HG03521 (cell line): Measurements from ENCODE around the gene ASAH2B.
A peak's percentile ranks its signal among the peaks of the same experiment; 100 is the strongest.
"Not testable (repeated sequence)": the region's sequence is repeated elsewhere in the genome, so short reads cannot be mapped to it uniquely, and the experiment has no call there.

Experiments
- ATAC-seq: cut with Tn5 transposase; IDR thresholded peaks from one replicate; pipeline ENCODE4 v1.9.1; 2021; ENCODE audit warnings: mild to moderate bottlenecking, moderate library complexity; ENCODE audit not compliant: unreplicated experiment

The ASAH2B gene

GRCh38 chr10:50739618-50740292, at the start of gene ASAH2B:
Gene ASAH2B, plus strand, starts transcription at chr10:50739936. Its CDS starts 5,195 bp downstream, at chr10:50745131.
- peak; percentile 68 for ATAC-seq

- ATAC-seq, result not testable (repeated sequence)
These were observed 41.9 kb upstream of the ASAH2B start for GRCh38 chr10:50697819-50698218.

- not testable (repeated sequence) for ATAC-seq
These were observed 37.8 kb upstream of the ASAH2B start for GRCh38 chr10:50701947-50702346.

GRCh38 chr10:50702997-50703396, 36.7 kb upstream of the ASAH2B start:
- not testable (repeated sequence) for ATAC-seq

GRCh38 chr10:50704436-50705079, 35.2 kb upstream of the ASAH2B start:
- ATAC-seq, result not testable (repeated sequence)

- not testable (repeated sequence) for ATAC-seq
These were observed 33.7 kb upstream of the ASAH2B start for GRCh38 chr10:50706006-50706405.

- not testable (repeated sequence) for ATAC-seq
These were observed 29.5 kb upstream of the ASAH2B start for GRCh38 chr10:50710241-50710640.

GRCh38 chr10:50723812-50724211, 15.9 kb upstream of the ASAH2B start:
- ATAC-seq, result peak; percentile 66

GRCh38 chr10:50728112-50728511, 11.6 kb upstream of the ASAH2B start:
- not testable (repeated sequence) for ATAC-seq

GRCh38 chr10:50738987-50739617, 634 bp upstream of the ASAH2B start:
- not testable (repeated sequence) for ATAC-seq

- ATAC-seq, result peak; percentile 27
These were observed 535 bp downstream of the ASAH2B start for GRCh38 chr10:50740293-50740648.

- not testable (repeated sequence) for ATAC-seq
These were observed 3.1 kb downstream of the ASAH2B start for GRCh38 chr10:50742820-50743219.

- not testable (repeated sequence) for ATAC-seq
These were observed 27.2 kb downstream of the ASAH2B start for GRCh38 chr10:50766774-50767513.

- ATAC-seq, result not testable (repeated sequence)
These were observed 32.3 kb downstream of the ASAH2B start for GRCh38 chr10:50772042-50772441.

GRCh38 chr10:50774868-50775267, 35.1 kb downstream of the ASAH2B start:
- ATAC-seq, result not testable (repeated sequence)

- ATAC-seq, result not testable (repeated sequence)
These were observed 40.3 kb downstream of the ASAH2B start for GRCh38 chr10:50780036-50780435.

- ATAC-seq, result not testable (repeated sequence)
These were observed 42.3 kb downstream of the ASAH2B start for GRCh38 chr10:50782017-50782416.

- not testable (repeated sequence) for ATAC-seq
These were observed 48.2 kb downstream of the ASAH2B start for GRCh38 chr10:50787962-50788361.

- no peak for ATAC-seq
These were observed 49.5 kb downstream of the ASAH2B start for GRCh38 chr10:50788951-50789945.

- no peak for ATAC-seq
These were observed 54.8 kb downstream of the ASAH2B start for GRCh38 chr10:50794490-50794889.
